Activated naive CD8-positive, alpha-beta T cell treated with anti-CD3 and anti-CD28 coated beads for 36 hours (primary cell): ENCODE results near the gene TENT4A. TPM values are rescaled to one million over a fixed set of nuclear protein-coding genes. Genes with fewer than 3 reads are reported as not detected.
A peak's percentile ranks its signal among the peaks of the same experiment; 100 is the strongest.

Source experiments
- DNase-seq: peaks from one replicate; pipeline ENCODE4 v3.0.0; 2021
- H3K27ac Mint-ChIP-seq: one replicate; pipeline ENCODE4 v1.8.0; 2022; ENCODE audit warnings: mild to moderate bottlenecking, moderate library complexity, mixed read lengths
- H3K27me3 Mint-ChIP-seq: one replicate; pipeline ENCODE4 v1.8.0; 2022; ENCODE audit warnings: mild to moderate bottlenecking, mixed read lengths
- H3K36me3 Mint-ChIP-seq: one replicate; pipeline ENCODE4 v1.8.0; 2021; ENCODE audit warnings: mild to moderate bottlenecking, mixed read lengths
- H3K4me1 Mint-ChIP-seq: one replicate; pipeline ENCODE4 v1.8.0; 2021; ENCODE audit warnings: mixed read lengths
- H3K4me3 Mint-ChIP-seq: one replicate; pipeline ENCODE4 v1.8.0; 2022; ENCODE audit warnings: mild to moderate bottlenecking, moderate library complexity, mixed read lengths
- H3K9me3 Mint-ChIP-seq: one replicate; pipeline ENCODE4 v1.8.0; 2022; ENCODE audit warnings: mixed read lengths
- total RNA-seq, 2 experiments: library from RNA; stranded (reverse); gene quantifications; one replicate each; pipeline ENCODE4 v1.2.3, GENCODE V29; 2021

TENT4A gene
- total RNA-seq, 2 experiments from 2014 or later, result 28.2 to 30.7 TPM

DNA sequence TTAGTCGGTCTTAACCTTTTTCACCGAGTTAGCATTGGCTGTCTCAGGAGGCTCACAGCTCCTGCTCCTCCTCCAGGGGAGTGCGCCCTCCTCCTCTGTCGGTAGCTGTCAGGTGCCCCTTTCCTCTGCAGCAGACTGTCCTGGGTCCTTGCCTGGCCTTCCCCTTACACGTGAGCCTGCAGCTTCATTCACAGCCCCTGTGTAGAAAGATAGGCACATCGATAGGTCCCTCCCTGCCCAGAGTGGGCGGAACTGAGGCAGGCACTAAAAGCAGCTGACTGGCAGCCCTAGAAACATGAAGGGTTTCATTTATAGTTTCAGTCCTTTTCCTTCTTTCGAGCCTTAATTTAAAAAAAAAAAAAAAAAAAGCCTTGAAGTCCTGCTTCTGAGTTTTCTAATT lies 17.2 kb downstream of the TENT4A start:
- no peak overlapping the region for H3K27ac Mint-ChIP-seq

DNA sequence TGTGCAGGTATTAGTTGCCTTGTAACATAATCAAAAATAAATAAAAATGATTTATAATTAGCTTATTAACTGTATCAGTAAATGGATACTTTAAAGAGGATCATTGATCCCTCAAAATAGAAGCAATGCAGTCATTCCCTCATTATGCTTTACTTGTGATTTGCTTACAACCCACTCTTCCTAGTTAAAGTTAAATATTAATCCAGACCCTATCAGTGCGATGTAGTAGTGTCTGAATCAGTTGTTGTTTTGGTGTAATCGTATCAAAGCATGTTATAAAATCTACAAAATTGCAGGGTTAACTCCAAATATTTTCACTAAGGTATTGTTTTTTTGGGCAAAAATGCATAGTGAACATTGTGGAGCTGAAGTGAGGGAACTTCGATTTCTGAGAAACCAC lies 17.6 kb downstream of the TENT4A start:
- no peaks in the 10 kb centered on the region for H3K27me3 Mint-ChIP-seq
- H3K4me1 Mint-ChIP-seq, result peaks cover 83% of the 10 kb centered on the region
- H3K9me3 Mint-ChIP-seq, result no peaks in the 10 kb centered on the region
- peaks cover 33% of the 10 kb centered on the region for H3K36me3 Mint-ChIP-seq
- DNase-seq, result no peak
- no peak overlapping the region for H3K4me3 Mint-ChIP-seq
- no peak overlapping the region for H3K27ac Mint-ChIP-seq

More for the DNA sequence above, 17.2 kb downstream of the TENT4A start:
- peak; percentile 20 for DNase-seq
- Mint-ChIP-seq H3K36me3 (peaks cover 33% of the 10 kb centered on the region), H3K4me3 (no peak overlapping the region), H3K27me3 (no peaks in the 10 kb centered on the region), H3K9me3 (no peaks in the 10 kb centered on the region), H3K4me1 (peaks cover 84% of the 10 kb centered on the region)

DNA sequence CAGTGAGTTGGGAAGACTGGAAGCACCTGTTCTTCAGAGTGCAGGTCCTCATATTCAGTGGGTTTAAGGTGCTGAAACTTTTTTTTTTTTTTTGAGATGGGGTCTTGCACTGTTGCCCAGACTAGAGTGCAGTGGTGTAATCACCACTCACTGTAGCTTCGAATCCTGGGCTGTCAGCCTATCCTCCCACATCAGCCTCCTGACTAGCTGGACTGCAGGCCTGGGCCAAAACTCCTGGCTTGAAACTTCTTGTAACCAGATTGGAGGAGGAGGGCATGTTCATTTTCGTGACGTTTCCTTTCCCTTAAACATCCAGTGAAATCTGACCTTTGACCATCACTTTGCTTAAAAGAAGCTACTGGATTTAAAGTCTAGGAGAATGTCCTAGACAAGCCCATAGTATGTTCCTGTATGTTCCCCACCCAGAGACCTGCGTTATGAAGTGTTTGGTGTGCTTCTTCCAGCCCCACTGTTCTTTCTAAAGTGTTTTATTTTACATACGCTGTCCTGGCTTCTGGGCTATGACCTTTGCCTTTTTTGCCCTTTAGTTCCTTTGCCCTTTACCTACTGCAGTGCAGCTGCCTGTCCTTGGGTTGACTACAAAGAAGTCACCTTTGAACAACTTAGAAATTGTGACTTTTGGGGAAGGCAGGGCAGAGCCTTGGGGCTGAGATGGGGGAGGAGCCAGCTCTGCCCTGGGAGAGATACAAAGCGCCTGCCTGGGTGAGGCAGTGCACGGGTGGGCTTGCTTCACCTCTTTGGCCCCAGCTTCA lies 18.4 kb downstream of the TENT4A start:
- H3K4me3 Mint-ChIP-seq, result no peak overlapping the region
- peaks cover 31% of the 10 kb centered on the region for H3K36me3 Mint-ChIP-seq
- H3K4me1 Mint-ChIP-seq, result peaks cover 80% of the 10 kb centered on the region
- no peaks in the 10 kb centered on the region for H3K27me3 Mint-ChIP-seq
- peak overlapping the region; percentile 51 for H3K27ac Mint-ChIP-seq
- DNase-seq, result no peak
- H3K9me3 Mint-ChIP-seq, result no peaks in the 10 kb centered on the region

DNA sequence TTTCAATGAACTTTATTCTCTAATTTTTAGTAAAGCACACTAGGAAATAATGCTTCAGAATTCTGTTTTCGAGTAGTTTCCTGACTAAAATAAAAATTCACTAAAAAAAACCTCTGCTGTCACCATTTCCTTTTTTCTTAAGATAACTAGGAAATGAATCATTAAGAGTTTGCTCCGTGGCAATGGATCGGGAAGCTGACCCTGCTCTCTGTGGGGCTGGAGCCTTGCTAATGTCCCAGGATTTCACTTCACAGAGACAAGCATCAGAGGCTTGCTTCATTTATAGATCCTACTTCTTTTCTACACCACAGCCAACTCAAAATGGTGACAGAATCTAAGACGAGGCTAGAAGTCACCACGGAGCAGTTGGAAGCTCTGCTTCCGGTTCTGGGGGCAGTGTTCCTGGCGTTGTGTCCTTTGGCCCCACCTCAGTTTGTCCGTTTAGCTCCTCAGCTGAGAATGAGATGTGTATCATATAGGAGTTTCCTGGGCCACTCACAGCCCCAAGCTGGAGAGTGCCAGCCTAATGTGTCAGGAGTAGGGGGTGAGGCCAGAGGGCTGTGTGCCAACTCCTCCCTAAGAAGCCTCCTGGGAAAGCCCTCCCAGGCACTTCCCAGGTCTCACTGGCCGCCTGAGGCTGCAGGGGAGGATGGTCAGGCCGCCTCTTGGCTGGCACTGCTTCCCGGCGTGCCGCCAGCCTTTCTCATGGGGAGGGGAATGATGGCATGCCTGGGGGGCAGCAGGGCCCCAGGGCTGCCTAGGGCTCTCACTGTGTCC lies 19.6 kb downstream of the TENT4A start:
- peaks cover 36% of the 10 kb centered on the region for H3K36me3 Mint-ChIP-seq
- H3K27me3 Mint-ChIP-seq, result no peaks in the 10 kb centered on the region
- peaks cover 80% of the 10 kb centered on the region for H3K4me1 Mint-ChIP-seq
- DNase-seq, result no peak
- no peak overlapping the region for H3K4me3 Mint-ChIP-seq
- no peaks in the 10 kb centered on the region for H3K9me3 Mint-ChIP-seq
- H3K27ac Mint-ChIP-seq, result peak overlapping the region; percentile 20

DNA sequence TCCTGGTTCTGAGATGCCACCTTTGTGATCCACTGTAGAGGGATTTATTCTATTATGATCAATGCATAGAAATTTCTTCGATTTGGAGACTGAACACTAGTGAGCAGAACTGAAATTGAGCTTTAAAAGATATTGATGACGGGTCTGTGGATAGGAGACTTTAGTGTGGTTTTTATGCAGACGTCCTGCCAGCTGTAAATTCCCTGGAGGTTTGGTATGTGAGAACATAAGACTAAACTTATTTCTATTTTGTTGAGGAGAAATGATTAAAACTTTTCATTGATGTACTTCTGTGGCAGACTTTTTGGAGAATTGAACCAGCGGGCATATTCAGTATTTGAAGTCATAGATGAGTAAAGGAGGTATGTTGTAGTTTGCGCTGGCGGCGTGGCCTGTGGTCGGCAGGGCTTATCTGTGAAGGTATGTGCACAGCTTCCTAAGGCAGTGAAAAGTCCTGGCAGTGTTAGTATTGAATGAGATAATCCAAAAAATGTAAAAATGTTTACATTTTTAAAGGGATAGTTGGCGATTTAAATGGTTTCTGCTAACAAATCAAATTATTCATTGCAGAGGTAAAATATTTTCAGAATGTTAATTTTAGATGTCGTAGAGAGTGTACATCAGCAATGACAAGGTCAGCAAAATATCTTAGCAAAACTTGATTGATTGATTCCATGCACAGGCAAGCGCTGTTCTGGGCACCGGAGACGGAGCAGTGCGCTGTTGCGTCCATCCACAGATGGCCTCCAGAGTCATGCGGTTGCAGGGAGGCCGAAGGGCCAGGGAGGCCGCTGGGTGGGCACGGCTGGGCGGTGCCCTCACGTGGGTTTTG lies 20.4 kb downstream of the TENT4A start:
- peaks cover 36% of the 10 kb centered on the region for H3K36me3 Mint-ChIP-seq
- no peak overlapping the region for H3K4me3 Mint-ChIP-seq
- peaks cover 72% of the 10 kb centered on the region for H3K4me1 Mint-ChIP-seq
- peak overlapping the region; percentile 20 for H3K27ac Mint-ChIP-seq
- DNase-seq, result no peak
- H3K9me3 Mint-ChIP-seq, result no peaks in the 10 kb centered on the region
- H3K27me3 Mint-ChIP-seq, result no peaks in the 10 kb centered on the region

DNA sequence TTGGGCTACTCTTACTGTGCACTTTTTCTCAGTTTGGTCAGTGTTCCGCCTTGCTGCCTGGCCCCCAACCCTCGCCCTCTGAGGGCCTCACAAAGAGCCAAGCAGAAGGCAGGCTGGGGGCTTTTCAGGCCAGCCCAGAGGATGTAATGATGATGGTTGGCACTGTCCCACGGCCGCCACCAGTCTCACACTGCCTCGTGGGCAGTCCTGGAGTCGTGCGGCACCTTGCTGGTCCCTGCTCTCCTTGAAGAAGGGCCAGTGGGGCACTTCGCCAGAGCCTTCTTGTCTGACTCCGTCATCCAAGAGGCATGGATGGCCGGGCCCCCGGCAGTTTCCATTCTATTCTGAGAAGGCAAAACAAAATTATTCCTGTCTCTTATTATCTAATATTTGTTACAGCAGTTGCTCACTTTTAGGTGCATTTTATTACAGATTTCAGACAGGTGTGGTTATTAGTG lies 21.0 kb downstream of the TENT4A start:
- Mint-ChIP-seq H3K27me3 (no peaks in the 10 kb centered on the region), H3K4me3 (no peak overlapping the region), H3K9me3 (no peaks in the 10 kb centered on the region), H3K27ac (no peak overlapping the region), H3K4me1 (peaks cover 67% of the 10 kb centered on the region), H3K36me3 (peaks cover 36% of the 10 kb centered on the region)
- DNase-seq, result no peak

DNA sequence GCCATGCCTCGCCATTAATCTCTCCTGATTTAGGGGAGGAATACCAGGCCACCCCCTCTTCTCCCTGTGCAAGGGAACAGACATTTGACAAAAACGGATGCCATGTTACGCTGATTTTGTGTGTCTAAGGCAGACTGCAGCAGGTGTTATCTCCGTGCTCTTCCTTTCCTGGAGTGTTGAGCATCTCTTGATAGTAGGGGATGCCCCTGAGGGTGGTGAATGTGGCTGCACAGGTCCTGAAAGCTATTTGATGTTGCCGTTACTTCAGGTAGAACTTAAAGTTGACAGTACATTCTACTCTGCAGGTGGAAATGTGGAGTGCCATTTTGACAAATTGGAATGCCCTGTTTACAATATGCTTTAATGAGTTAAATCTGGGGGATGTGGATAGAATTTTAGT lies 21.5 kb downstream of the TENT4A start:
- Mint-ChIP-seq H3K4me3 (no peak overlapping the region), H3K36me3 (peaks cover 35% of the 10 kb centered on the region)
- no peak for DNase-seq

DNA sequence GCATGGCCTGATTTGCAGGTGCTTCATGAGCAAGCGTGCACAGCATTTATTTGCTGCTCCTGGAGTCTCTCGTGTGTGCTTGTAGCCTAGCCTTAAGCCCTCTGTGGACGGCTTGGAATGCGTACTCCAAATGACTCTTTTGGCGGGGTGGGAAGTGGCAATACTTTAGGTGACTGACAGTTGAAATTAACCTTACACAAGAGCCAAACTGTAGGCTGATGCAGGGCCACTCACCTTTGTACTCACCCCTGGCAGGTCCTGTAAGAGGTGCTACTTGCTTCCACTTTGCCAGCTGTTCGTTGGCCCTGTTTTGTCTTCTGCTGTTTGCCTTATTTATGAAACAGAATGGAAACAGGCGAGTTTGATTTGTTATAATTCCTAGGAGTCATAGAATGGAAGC lies 22.9 kb downstream of the TENT4A start:
- H3K4me3 Mint-ChIP-seq, result no peak overlapping the region
- peak overlapping the region; percentile 90 for H3K27ac Mint-ChIP-seq
- H3K9me3 Mint-ChIP-seq, result no peaks in the 10 kb centered on the region

More for the DNA sequence above, 21.5 kb downstream of the TENT4A start:
- H3K9me3 Mint-ChIP-seq, result no peaks in the 10 kb centered on the region
- peaks cover 62% of the 10 kb centered on the region for H3K4me1 Mint-ChIP-seq
- H3K27ac Mint-ChIP-seq, result peak overlapping the region; percentile 70
- no peaks in the 10 kb centered on the region for H3K27me3 Mint-ChIP-seq

DNA sequence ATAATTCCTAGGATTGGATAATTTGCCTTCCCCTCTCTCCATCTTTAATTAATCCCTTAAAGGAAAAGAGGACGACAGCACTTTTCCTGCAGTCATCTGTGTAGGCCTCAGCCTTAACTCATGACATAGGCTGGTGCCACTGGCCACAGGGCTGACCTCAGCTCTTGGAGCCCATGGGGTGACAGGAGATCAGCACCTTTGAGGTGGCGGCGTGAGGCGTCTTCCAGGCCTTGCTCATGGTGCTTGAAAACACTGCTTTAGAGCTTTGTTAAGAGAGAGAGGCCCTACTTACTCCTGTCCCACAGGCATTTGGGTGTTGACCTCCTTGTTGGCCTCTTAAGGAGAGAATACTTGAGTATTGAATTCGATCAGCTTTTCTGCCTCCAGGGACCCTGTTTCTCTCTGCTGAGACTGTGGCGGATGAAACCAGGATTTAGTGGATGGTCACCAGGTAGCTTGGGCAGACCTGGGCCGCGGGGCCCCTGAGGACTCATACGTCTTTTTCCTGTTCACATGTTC lies 23.4 kb downstream of the TENT4A start:
- H3K36me3 Mint-ChIP-seq, result peaks cover 28% of the 10 kb centered on the region
- H3K27me3 Mint-ChIP-seq, result no peaks in the 10 kb centered on the region
- no peaks in the 10 kb centered on the region for H3K9me3 Mint-ChIP-seq
- no peak overlapping the region for H3K4me3 Mint-ChIP-seq
- DNase-seq, result no peak
- H3K4me1 Mint-ChIP-seq, result peaks cover 48% of the 10 kb centered on the region
- peak overlapping the region; percentile 90 for H3K27ac Mint-ChIP-seq

More for the DNA sequence above, 22.9 kb downstream of the TENT4A start:
- Mint-ChIP-seq H3K27me3 (no peaks in the 10 kb centered on the region), H3K36me3 (peaks cover 28% of the 10 kb centered on the region), H3K4me1 (peaks cover 52% of the 10 kb centered on the region)
- DNase-seq, result no peak

DNA sequence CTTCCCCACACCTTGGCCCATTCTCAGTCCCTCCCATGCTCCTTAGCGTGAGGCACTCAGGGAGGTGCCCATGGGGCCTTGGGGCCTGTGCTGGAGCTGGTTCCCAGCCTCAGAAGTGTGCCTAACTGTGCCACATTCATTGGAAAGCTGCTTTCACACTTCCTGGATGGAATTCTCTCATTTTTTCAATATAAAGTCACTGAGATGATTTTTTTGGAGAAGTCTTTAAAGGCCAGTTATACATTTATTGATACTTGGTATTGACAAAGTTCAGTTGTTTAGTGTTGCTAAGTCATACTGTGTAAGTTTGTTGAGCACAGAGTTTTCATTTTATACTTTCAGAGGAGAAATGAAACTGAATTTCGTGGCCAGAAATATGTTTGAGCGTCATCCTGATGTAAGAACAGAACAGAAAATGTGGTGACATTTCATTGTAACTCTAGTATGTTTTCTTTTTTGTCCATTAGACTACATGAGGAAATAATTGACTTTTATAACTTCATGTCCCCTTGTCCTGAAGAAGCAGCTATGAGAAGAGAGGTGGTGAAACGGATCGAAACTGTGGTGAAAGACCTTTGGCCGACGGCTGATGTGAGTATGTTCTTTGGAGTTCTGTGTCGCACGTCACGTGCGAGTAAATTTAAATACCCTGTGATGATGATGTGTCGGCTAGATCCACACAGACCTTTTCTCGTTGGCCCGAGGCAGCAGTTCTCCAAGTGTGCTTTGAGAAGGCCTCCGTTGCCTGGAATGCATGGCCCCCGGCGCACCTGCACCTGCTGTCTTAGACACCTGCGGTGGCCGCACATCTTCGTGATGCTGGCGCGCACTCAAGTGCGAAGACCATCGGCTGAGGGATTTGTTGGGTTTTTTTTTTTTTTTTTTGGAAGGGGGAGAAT lies 24.1 kb downstream of the TENT4A start:
- Mint-ChIP-seq H3K9me3 (no peaks in the 10 kb centered on the region), H3K4me3 (peak overlapping the region; percentile 6), H3K27me3 (no peaks in the 10 kb centered on the region), H3K4me1 (peaks cover 43% of the 10 kb centered on the region), H3K36me3 (peaks cover 28% of the 10 kb centered on the region), H3K27ac (peak overlapping the region; percentile 90)
- no peak for DNase-seq

DNA sequence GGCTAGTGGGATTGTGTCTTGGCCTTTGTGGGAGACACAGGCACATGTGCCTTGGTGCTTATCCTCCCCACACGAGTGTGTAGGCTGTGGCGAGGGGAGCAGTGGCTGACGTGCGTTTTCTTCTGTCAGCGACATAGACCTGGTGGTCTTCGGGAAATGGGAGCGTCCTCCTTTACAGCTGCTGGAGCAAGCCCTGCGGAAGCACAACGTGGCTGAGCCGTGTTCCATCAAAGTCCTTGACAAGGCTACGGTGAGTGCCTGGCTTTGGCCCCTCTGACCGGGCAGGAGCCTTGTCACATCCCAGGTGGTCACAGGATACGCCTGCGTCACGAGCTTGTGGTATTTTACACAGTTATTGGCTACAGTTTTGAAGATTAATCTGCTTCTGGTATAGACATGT lies 26.4 kb downstream of the TENT4A start:
- no peak for DNase-seq
- H3K27me3 Mint-ChIP-seq, result no peaks in the 10 kb centered on the region
- no peak overlapping the region for H3K4me3 Mint-ChIP-seq
- peak overlapping the region; percentile 12 for H3K27ac Mint-ChIP-seq
- H3K4me1 Mint-ChIP-seq, result peaks cover 25% of the 10 kb centered on the region
- H3K9me3 Mint-ChIP-seq, result no peaks in the 10 kb centered on the region
- H3K36me3 Mint-ChIP-seq, result peaks cover 28% of the 10 kb centered on the region

DNA sequence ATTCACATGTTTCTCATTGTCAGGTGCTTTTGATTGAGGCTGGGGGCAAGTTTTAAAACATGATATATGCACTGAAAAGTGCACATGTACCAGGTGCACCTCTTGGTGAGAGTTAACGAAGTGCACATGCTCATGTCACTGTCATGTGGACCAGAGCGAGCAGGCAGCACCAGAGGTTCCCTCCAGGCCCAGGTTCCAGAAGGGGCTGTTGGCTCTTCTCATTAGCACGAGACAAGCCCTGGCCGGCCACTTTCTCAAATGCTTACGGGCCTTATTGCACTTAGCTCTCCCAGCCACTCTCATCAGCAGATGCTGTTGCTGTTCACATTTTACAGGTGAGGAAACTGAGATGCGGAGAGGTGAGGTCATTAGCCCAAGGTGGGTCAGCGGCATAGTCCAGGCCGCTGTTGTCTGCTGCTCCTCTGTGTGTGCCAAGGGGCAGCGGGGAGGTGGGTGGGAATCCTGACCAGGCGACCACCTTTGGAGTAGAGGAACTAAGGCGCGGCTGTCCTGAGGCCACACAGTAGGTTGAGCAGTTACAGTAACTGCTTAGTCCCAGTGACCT lies 27.4 kb downstream of the TENT4A start:
- H3K4me3 Mint-ChIP-seq, result no peak overlapping the region
- no peak for DNase-seq
- no peaks in the 10 kb centered on the region for H3K27me3 Mint-ChIP-seq
- no peak overlapping the region for H3K27ac Mint-ChIP-seq
- H3K36me3 Mint-ChIP-seq, result peaks cover 29% of the 10 kb centered on the region
- H3K4me1 Mint-ChIP-seq, result peaks cover 19% of the 10 kb centered on the region
- H3K9me3 Mint-ChIP-seq, result no peaks in the 10 kb centered on the region

DNA sequence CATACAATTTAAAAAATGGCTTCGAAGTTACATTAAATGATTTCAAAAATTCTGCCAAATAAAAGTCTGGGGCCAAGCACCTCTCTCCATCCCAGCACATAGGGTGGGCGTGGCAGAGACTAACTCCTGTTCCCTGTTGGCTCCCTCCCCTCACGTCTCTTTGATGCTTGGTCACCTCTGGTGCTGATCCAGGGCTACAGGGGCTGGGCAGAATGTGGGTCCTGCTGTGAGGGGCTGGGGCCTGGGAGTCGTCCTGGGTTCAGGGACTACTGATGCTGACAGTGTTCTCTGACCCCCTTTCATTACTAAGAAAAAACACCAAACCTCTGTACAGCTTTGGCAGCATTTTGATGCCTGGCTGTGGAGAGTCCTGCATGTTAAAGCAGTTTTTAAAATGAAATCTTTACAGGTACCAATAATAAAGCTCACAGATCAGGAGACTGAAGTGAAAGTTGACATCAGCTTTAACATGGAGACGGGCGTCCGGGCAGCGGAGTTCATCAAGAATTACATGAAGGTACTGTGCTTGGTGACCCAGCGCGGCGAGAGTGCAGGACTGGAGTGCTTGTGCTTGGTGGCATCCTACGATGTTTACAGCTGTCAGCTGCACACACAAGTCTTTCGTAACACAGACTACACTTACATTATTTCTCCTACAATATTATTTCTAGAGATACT lies 29.0 kb downstream of the TENT4A start:
- peaks cover 11% of the 10 kb centered on the region for H3K4me1 Mint-ChIP-seq
- no peak overlapping the region for H3K4me3 Mint-ChIP-seq
- H3K9me3 Mint-ChIP-seq, result no peaks in the 10 kb centered on the region
- H3K36me3 Mint-ChIP-seq, result peaks cover 32% of the 10 kb centered on the region
- H3K27ac Mint-ChIP-seq, result no peak overlapping the region
- DNase-seq, result no peak
- H3K27me3 Mint-ChIP-seq, result no peaks in the 10 kb centered on the region
